B cell (primary cell): Measurements from ENCODE around the gene OTUD3. TPM values are rescaled to one million over a fixed set of nuclear protein-coding genes. Genes with fewer than 3 reads are reported as not detected.

Source experiments
- ATAC-seq: fragments of 200-7000 bp; cut with Tn5 transposase; one replicate; pipeline ENCODE4 v1.10.0; 2021; ENCODE audit warnings: low read depth, mild to moderate bottlenecking, moderate number of reproducible peaks, moderate library complexity
- CTCF ChIA-PET: fragments of 350-600 bp; sonication (Branson Sonifier 250); formaldehyde crosslinking; loops from one replicate; lab custom pipeline; 2021; ENCODE audit warnings: antibody characterized with exemption, inconsistent platforms; lab: Charles Lee
- POLR2A ChIA-PET: fragments of 350-600 bp; sonication (Branson Sonifier 250); formaldehyde crosslinking; loops from one replicate; lab custom pipeline; 2021; ENCODE audit warnings: antibody characterized with exemption; lab: Charles Lee
- DNase-seq: peaks from one replicate; pipeline ENCODE4 v3.0.0; 2013
- H2AFZ ChIP-seq: 2 replicates; pipeline ENCODE4 v1.6.1; 2012; ENCODE audit warnings: mild to moderate bottlenecking, low read depth, low read length; ENCODE audit not compliant: insufficient read depth, poor library complexity, severe bottlenecking
- H3K27ac ChIP-seq, 2 donors: 1 replicate in 1 of 2; 2 replicates in 1 of 2; pipeline ENCODE4 v1.5.1; 2012 to 2013; ENCODE audit warnings: low read length in 2 of 2, mild to moderate bottlenecking in 2 of 2, moderate library complexity in 1 of 2
- H3K27me3 ChIP-seq, 4 experiments: fragments of 200-600 bp in 1 of 4; sonication (generic) in 1 of 4; replicated peaks in 1 of 4; 1 replicate in 2 of 4; 2 replicates in 2 of 4; pipeline versions ENCODE4 v1.6.1 to v1.7.0; 2013 to 2016; ENCODE audit warnings: low read length in 3 of 4, mild to moderate bottlenecking in 2 of 4, mixed read lengths in 1 of 4, moderate library complexity in 1 of 4; ENCODE audit not compliant: insufficient read depth in 4 of 4, control insufficient read depth in 3 of 4; ENCODE audit errors: control extremely low read depth in 1 of 4
- H3K36me3 ChIP-seq, 2 experiments: replicated peaks in 1 of 2; 1 replicate in 1 of 2; 2 replicates in 1 of 2; pipeline versions ENCODE4 v1.6.1 to v1.7.1; 2013; ENCODE audit warnings: low read length in 1 of 2; ENCODE audit not compliant: insufficient read depth in 2 of 2, control insufficient read depth in 1 of 2; ENCODE audit errors: control extremely low read depth in 1 of 2, extremely low read depth in 1 of 2
- H3K4me1 ChIP-seq, 2 donors: fragments of 200-600 bp in 1 of 2; sonication (generic) in 1 of 2; 1 replicate in 1 of 2; 2 replicates in 1 of 2; pipeline versions ENCODE4 v1.5.1 to v1.6.1; 2013 to 2017; ENCODE audit warnings: low read length in 2 of 2; ENCODE audit not compliant: control insufficient read depth in 2 of 2, insufficient read depth in 2 of 2
- H3K4me2 ChIP-seq: replicated peaks from 2 replicates; pipeline ENCODE3; 2012; ENCODE audit warnings: mild to moderate bottlenecking, low read depth, low read length; ENCODE audit not compliant: poor library complexity, severe bottlenecking
- H3K4me3 ChIP-seq, 5 experiments: fragments of 200-600 bp in 1 of 5; sonication (generic) in 1 of 5; 1 replicate in 3 of 5; 2 replicates in 2 of 5; pipeline versions ENCODE4 v1.5.1 to v1.7.0; 2011 to 2016; ENCODE audit warnings: low read length in 4 of 5, mild to moderate bottlenecking in 4 of 5, low read depth in 2 of 5, control low read depth in 1 of 5, moderate library complexity in 1 of 5; ENCODE audit not compliant: insufficient read depth in 1 of 5; ENCODE audit errors: control extremely low read depth in 1 of 5, extremely low read depth in 1 of 5
- H3K79me2 ChIP-seq: fragments of 200-600 bp; sonication (generic); one replicate; pipeline ENCODE4 v1.6.0; 2016; ENCODE audit warnings: low read length; ENCODE audit not compliant: control insufficient read depth, insufficient read depth
- H3K9ac ChIP-seq: fragments of 200-600 bp; sonication (generic); 2 replicates; pipeline ENCODE4 v1.6.1; 2017; ENCODE audit warnings: mild to moderate bottlenecking, low read length, moderate library complexity
- H3K9me3 ChIP-seq, 3 donors: one replicate each; pipeline versions ENCODE4 v1.6.1 to v1.7.1; 2013; ENCODE audit warnings: low read length in 2 of 3; ENCODE audit not compliant: control insufficient read depth in 2 of 3, insufficient read depth in 1 of 3; ENCODE audit errors: control extremely low read depth in 1 of 3
- H4K20me1 ChIP-seq: 2 replicates; pipeline ENCODE4 v1.6.0; 2012; ENCODE audit warnings: mild to moderate bottlenecking, low read length; ENCODE audit not compliant: insufficient read depth, control insufficient read depth, poor library complexity, severe bottlenecking
- H3K27ac Mint-ChIP-seq: one replicate; pipeline ENCODE4 v1.8.0; 2021; ENCODE audit warnings: mixed read lengths
- H3K27me3 Mint-ChIP-seq: one replicate; pipeline ENCODE4 v1.8.0; 2021; ENCODE audit warnings: mixed read lengths
- H3K4me1 Mint-ChIP-seq: one replicate; pipeline ENCODE4 v1.8.0; 2021; ENCODE audit warnings: mixed read lengths
- H3K4me3 Mint-ChIP-seq: one replicate; pipeline ENCODE4 v1.8.0; 2021; ENCODE audit warnings: mixed read lengths
- H3K9me3 Mint-ChIP-seq: one replicate; pipeline ENCODE4 v1.8.0; 2022; ENCODE audit warnings: mixed read lengths; ENCODE audit not compliant: insufficient read depth
- EZH2 ChIP-seq: IDR thresholded peaks from 2 replicates; pipeline ENCODE4 v1.6.1; 2012; ENCODE audit warnings: borderline replicate concordance, low read depth, mild to moderate bottlenecking, moderate library complexity, low read length; ENCODE audit not compliant: insufficient read depth, poor library complexity, severe bottlenecking
- WGBS: methylation state at CpG from one replicate; pipeline ENCODE4 v1.1.5; 2013; ENCODE audit warnings: missing lambda C conversion rate; ENCODE audit not compliant: insufficient coverage; 5-methylcytosine and 5-hydroxymethylcytosine counted together
- intact Hi-C: fragments of 100-400 bp; cut with micrococcal nuclease; formaldehyde crosslinking; loops from one replicate; pipeline ENCODE4 v1.10.0; 2022
- polyA plus RNA-seq: library from polyadenylated mRNA; depleted of rRNA; stranded (reverse); fragments of >200 nt; gene quantifications from 2 replicates; pipeline ENCODE4 v1.2.3, GENCODE V29; 2012
- total RNA-seq, 2 donors: library from RNA; stranded (reverse); fragments of 120-200 nt in 1 of 2; gene quantifications; 1 replicate in 1 of 2; 2 replicates in 1 of 2; pipeline versions ENCODE4 v1.2.3 to v1.2.4, GENCODE V29; 2013 to 2022
- TF ChIP-seq, protein P1 (sequence below): fragments of 200-600 bp; IDR thresholded peaks from one replicate; pipeline ENCODE4 v1.8.0; 2022; ENCODE audit warnings: antibody characterized with exemption, mild to moderate bottlenecking

Gene OTUD3
- total and polyA plus RNA-seq, 2 donors (not counting 1 experiment from before 2014, with no cell fraction given) = 4.2 to 19.6 TPM

DNA sequence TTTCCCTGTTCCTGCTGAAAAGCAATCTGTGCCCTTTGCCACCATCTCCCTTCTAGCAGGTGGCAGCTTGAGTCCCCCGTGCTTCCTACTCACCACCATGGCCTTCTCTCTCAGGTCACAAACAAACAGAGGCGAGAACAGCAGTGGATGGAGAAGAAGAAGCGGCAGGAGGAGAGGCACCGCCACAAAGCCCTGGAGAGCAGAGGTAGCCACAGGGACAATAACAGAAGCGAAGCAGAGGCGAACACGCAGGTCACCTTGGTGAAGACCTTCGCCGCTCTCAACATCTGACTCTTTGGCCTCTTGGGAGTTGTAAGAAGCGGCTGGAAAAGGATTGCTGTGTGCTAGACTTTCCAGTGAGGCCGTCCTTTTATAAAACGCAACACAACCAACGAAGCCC is 25.3 kb downstream of the OTUD3 start:
- H3K4me1 ChIP-seq = no peaks in the 10 kb centered on the region
- H3K4me3 Mint-ChIP-seq = no peak overlapping the region
- H3K79me2 ChIP-seq = no peaks in the 10 kb centered on the region
- intact Hi-C loops = no loop called here
- H3K27ac Mint-ChIP-seq = no peak overlapping the region
- H3K4me1 Mint-ChIP-seq = no peaks in the 10 kb centered on the region
- peaks cover 8 to 73% of the 10 kb centered on the region in 2 experiments for H3K36me3 ChIP-seq
- H3K9me3 ChIP-seq = no peaks in the 10 kb centered on the region
- DNase-seq = no peak
- H3K4me3 ChIP-seq = no peak overlapping the region
- no peak overlapping the region for H3K9ac ChIP-seq
- no peak for TF ChIP-seq EZH2
- TF ChIP-seq, protein P1, sequence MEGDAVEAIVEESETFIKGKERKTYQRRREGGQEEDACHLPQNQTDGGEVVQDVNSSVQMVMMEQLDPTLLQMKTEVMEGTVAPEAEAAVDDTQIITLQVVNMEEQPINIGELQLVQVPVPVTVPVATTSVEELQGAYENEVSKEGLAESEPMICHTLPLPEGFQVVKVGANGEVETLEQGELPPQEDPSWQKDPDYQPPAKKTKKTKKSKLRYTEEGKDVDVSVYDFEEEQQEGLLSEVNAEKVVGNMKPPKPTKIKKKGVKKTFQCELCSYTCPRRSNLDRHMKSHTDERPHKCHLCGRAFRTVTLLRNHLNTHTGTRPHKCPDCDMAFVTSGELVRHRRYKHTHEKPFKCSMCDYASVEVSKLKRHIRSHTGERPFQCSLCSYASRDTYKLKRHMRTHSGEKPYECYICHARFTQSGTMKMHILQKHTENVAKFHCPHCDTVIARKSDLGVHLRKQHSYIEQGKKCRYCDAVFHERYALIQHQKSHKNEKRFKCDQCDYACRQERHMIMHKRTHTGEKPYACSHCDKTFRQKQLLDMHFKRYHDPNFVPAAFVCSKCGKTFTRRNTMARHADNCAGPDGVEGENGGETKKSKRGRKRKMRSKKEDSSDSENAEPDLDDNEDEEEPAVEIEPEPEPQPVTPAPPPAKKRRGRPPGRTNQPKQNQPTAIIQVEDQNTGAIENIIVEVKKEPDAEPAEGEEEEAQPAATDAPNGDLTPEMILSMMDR = no peak
- WGBS = 95% methylated on average over 8 of the region's 13 CpGs
- H3K27ac ChIP-seq = no peak overlapping the region
- no peak overlapping the region for H2AFZ ChIP-seq
- POLR2A ChIA-PET = no interaction called here
- CTCF ChIA-PET = no interaction called here
- no peaks in the 10 kb centered on the region for H4K20me1 ChIP-seq
- no peaks in the 10 kb centered on the region for H3K27me3 Mint-ChIP-seq
- no peaks in the 10 kb centered on the region for H3K9me3 Mint-ChIP-seq
- H3K4me2 ChIP-seq = no peak overlapping the region
- no peak for ATAC-seq
- no peaks in the 10 kb centered on the region for H3K27me3 ChIP-seq

DNA sequence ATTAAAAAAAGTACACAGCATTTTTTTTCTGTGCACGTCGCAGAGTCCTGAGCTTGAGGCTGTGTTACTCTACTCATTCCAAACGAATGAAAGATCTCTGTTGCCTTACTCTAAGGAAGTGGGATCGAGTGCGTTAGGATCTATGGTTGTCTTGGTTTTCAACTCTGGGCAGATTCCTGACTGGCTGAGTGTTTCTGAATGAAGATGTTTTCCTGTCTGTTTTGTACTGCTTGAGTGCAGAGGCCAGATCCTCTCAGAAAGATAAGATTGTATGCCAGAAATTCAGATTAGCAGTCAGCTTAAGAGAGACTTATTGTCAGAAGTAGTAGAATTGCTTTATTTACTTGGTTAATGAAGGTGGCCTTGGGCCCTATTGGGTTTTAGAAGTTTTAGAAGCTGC is 27.2 kb downstream of the OTUD3 start:
- ATAC-seq (no peak), DNase-seq (no peak)
- ChIA-PET POLR2A (no interaction called here), CTCF (no interaction called here)
- Histone ChIP-seq H2AFZ (no peak overlapping the region), H3K27me3 (no peaks in the 10 kb centered on the region), H3K9ac (no peak overlapping the region), H3K4me1 (no peaks in the 10 kb centered on the region), H3K9me3 (no peaks in the 10 kb centered on the region), H3K79me2 (no peaks in the 10 kb centered on the region), H3K4me3 (no peak overlapping the region), H4K20me1 (no peaks in the 10 kb centered on the region), H3K27ac (no peak overlapping the region), H3K4me2 (no peak overlapping the region), H3K36me3 (peaks cover 7 to 77% of the 10 kb centered on the region in 2 experiments)
- intact Hi-C loops = no loop called here
- no peaks in the 10 kb centered on the region for H3K27me3 Mint-ChIP-seq
- 100% methylated on average over 5 of the region's 5 CpGs for WGBS
- no peak for TF ChIP-seq EZH2
- TF ChIP-seq, protein P1 = no peak
- H3K4me1 Mint-ChIP-seq = no peaks in the 10 kb centered on the region
- H3K4me3 Mint-ChIP-seq = no peak overlapping the region
- no peaks in the 10 kb centered on the region for H3K9me3 Mint-ChIP-seq
- no peak overlapping the region for H3K27ac Mint-ChIP-seq
